ENCODE results near the gene MIEN1. TPM values are rescaled to one million over a fixed set of nuclear protein-coding genes. Genes with fewer than 3 reads are reported as not detected.
A peak's percentile ranks its signal among the peaks of the same experiment; 100 is the strongest.

Gene MIEN1
- total RNA-seq, 4 donors from 2014 or later: 99.3 to 215 (median 109) TPM

DNA sequence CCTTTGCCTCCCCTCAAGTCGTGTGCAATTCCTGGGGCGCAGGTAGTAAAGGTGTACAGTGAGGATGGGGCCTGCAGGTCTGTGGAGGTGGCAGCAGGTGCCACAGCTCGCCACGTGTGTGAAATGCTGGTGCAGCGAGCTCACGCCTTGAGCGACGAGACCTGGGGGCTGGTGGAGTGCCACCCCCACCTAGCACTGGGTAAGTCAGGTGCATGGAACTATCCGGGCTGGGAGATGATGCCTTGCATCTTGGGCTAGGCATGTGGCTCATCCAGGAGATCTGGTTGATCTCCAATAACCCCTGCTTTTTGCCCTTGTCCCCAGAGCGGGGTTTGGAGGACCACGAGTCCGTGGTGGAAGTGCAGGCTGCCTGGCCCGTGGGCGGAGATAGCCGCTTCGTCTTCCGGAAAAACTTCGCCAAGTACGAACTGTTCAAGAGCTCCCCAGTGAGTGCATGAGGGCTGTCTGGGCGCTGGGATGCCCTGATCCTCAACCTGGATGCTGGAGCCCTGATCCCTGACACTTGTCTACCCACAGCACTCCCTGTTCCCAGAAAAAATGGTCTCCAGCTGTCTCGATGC, 12.6 kb upstream of the MIEN1 start:
- H3K36me3 ChIP-seq: peaks cover 0 to 3% (median 0%) of the 10 kb centered on the region in 4 donors
- WGBS, 2 donors (ENCODE audit: low coverage in 1 of 2): 89% methylated on average over 21 of the region's 21 CpGs; no CpG with 5 or more reads in 1 of the 2 donors
- intact Hi-C loops (cut with DNase I; ENCODE audit: low total_unique reads) (loop anchor here (10.0 kb wide), 1 partner anchor 198 kb away; no protein-coding TSS in a partner anchor), in situ Hi-C loops (cut with MboI; ENCODE audit: low pct_ligation_motif_present in 1 of 4, low pct_unique_long_range_greater_than_20kb in 1 of 4, low sequenced_read_pairs in 3 of 4) (loop anchor here in 2 of 4 donors (10.0 to 25.0 kb wide), 2 partner anchors 106 to 118 kb away; partner anchors contain the start of genes PPP1R1B (in 2 of the 2) and STARD3 (in 1 of the 2))
- DNase-seq: no peak
- no peak overlapping the region for H3K4me3 ChIP-seq
- peaks cover 5 to 35% (median 22%) of the 10 kb centered on the region in 4 donors for H3K4me1 ChIP-seq
- peaks cover 26% of the 10 kb centered on the region for H3K27me3 ChIP-seq
- no peak overlapping the region for H3K27ac ChIP-seq
- TF ChIP-seq, protein P1, sequence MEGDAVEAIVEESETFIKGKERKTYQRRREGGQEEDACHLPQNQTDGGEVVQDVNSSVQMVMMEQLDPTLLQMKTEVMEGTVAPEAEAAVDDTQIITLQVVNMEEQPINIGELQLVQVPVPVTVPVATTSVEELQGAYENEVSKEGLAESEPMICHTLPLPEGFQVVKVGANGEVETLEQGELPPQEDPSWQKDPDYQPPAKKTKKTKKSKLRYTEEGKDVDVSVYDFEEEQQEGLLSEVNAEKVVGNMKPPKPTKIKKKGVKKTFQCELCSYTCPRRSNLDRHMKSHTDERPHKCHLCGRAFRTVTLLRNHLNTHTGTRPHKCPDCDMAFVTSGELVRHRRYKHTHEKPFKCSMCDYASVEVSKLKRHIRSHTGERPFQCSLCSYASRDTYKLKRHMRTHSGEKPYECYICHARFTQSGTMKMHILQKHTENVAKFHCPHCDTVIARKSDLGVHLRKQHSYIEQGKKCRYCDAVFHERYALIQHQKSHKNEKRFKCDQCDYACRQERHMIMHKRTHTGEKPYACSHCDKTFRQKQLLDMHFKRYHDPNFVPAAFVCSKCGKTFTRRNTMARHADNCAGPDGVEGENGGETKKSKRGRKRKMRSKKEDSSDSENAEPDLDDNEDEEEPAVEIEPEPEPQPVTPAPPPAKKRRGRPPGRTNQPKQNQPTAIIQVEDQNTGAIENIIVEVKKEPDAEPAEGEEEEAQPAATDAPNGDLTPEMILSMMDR (IDR thresholded peaks at IDR 0.05): no peak
- TF ChIP-seq POLR2A (IDR thresholded peaks at IDR 0.05) (no peak), POLR2AphosphoS5 (IDR thresholded peaks at IDR 0.05) (no peak), EP300 (IDR thresholded peaks at IDR 0.05; ENCODE audit: low read depth) (no peak)
- no peaks in the 10 kb centered on the region for H3K9me3 ChIP-seq

DNA sequence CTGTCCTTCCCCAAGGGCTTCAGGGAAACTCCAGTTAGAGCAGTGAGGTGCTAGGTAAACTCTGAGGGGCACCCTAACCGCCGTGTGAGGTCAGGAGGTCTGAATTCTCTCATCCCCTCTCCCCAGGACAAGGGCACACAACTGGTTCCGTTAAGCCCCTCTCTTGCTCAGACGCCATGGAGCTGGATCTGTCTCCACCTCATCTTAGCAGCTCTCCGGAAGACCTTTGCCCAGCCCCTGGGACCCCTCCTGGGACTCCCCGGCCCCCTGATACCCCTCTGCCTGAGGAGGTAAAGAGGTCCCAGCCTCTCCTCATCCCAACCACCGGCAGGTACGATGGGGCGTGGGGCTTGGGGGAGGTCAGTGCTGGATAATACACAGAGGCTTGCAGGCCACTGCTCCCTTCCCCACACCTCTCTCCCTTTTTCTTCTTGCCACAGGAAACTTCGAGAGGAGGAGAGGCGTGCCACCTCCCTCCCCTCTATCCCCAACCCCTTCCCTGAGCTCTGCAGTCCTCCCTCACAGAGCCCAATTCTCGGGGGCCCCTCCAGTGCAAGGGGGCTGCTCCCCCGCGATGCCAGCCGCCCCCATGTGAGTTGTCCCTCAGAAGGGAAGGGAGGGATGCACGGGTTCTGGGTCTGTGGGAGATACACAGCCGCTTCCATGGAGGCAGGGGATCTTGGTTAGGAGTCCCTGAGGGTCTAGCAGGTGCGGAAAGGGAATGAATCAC, 12.0 kb upstream of the MIEN1 start:
- no peaks in the 10 kb centered on the region for H3K9me3 ChIP-seq
- TF ChIP-seq EP300 (IDR thresholded peaks at IDR 0.05; ENCODE audit: low read depth) (no peak), POLR2A (IDR thresholded peaks at IDR 0.05) (no peak), POLR2AphosphoS5 (IDR thresholded peaks at IDR 0.05) (no peak)
- TF ChIP-seq, protein P1 (IDR thresholded peaks at IDR 0.05): no peak
- H3K27ac ChIP-seq: no peak overlapping the region
- intact Hi-C loops (cut with DNase I; ENCODE audit: low total_unique reads) (loop anchor here (10.0 kb wide), 1 partner anchor 197 kb away; no protein-coding TSS in a partner anchor), in situ Hi-C loops (cut with MboI; ENCODE audit: low pct_ligation_motif_present in 1 of 4, low pct_unique_long_range_greater_than_20kb in 1 of 4, low sequenced_read_pairs in 3 of 4) (loop anchor here in 2 of 4 donors (10.0 to 25.0 kb wide), 2 partner anchors 105 to 117 kb away; partner anchors contain the start of genes PPP1R1B (in 2 of the 2) and STARD3 (in 1 of the 2))
- peaks cover 33% of the 10 kb centered on the region for H3K27me3 ChIP-seq
- H3K4me3 ChIP-seq: no peak overlapping the region
- H3K4me1 ChIP-seq: peaks cover 5 to 40% (median 24%) of the 10 kb centered on the region in 4 donors
- 74 to 100% methylated on average over 4 to 18 of the region's 18 CpGs for WGBS, 2 donors (ENCODE audit: low coverage in 1 of 2)
- peaks cover 0 to 3% (median 0%) of the 10 kb centered on the region in 4 donors for H3K36me3 ChIP-seq
- no peak for DNase-seq

GRCh38 chr17:39740357-39741111, 10.2 kb upstream of the MIEN1 start:
- intact Hi-C loops (cut with DNase I; ENCODE audit: low total_unique reads): loop anchor here (10.0 kb wide), 1 partner anchor 196 kb away; no protein-coding TSS in a partner anchor

More at GRCh38 chr17:39740357-39741111, 10.2 kb upstream of the MIEN1 start:
- peaks cover 5 to 55% (median 32%) of the 10 kb centered on the region in 4 donors for H3K4me1 ChIP-seq
- TF ChIP-seq, protein P1 (IDR thresholded peaks at IDR 0.05): no peak
- TF ChIP-seq EP300 (IDR thresholded peaks at IDR 0.05; ENCODE audit: low read depth) (no peak), POLR2A (IDR thresholded peaks at IDR 0.05) (peak; percentile 29), POLR2AphosphoS5 (IDR thresholded peaks at IDR 0.05) (peak in 1 of 3 donors; percentile 41)
- H3K9me3 ChIP-seq: no peaks in the 10 kb centered on the region
- H3K27ac ChIP-seq: peak overlapping the region; percentile 83 to 92 (median 90)
- H3K27me3 ChIP-seq: peaks cover 39% of the 10 kb centered on the region
- H3K4me3 ChIP-seq: peak overlapping the region in 3 of 4 donors; percentile 42 to 63 (median 50)
- WGBS, 2 donors (ENCODE audit: low coverage in 1 of 2): 34% methylated on average over 16 of the region's 16 CpGs; no CpG with 5 or more reads in 1 of the 2 donors
- DNase-seq: peak; percentile 60
- no peaks in the 10 kb centered on the region for H3K36me3 ChIP-seq
- in situ Hi-C loops (cut with MboI; ENCODE audit: low pct_ligation_motif_present in 1 of 4, low pct_unique_long_range_greater_than_20kb in 1 of 4, low sequenced_read_pairs in 3 of 4): loop anchor here in 2 of 4 donors (10.0 to 25.0 kb wide), 2 partner anchors 103 to 116 kb away; partner anchors contain the start of genes PPP1R1B (in 2 of the 2) and STARD3 (in 1 of the 2)

All from transverse colon (tissue), 4 donors.